ENCODE measurements around the gene S100A16. TPM values are rescaled to one million over a fixed set of nuclear protein-coding genes. Genes with fewer than 3 reads are reported as not detected.

The S100A16 gene
- total RNA-seq, 1 experiment from 2014 or later: 196 TPM

DNA sequence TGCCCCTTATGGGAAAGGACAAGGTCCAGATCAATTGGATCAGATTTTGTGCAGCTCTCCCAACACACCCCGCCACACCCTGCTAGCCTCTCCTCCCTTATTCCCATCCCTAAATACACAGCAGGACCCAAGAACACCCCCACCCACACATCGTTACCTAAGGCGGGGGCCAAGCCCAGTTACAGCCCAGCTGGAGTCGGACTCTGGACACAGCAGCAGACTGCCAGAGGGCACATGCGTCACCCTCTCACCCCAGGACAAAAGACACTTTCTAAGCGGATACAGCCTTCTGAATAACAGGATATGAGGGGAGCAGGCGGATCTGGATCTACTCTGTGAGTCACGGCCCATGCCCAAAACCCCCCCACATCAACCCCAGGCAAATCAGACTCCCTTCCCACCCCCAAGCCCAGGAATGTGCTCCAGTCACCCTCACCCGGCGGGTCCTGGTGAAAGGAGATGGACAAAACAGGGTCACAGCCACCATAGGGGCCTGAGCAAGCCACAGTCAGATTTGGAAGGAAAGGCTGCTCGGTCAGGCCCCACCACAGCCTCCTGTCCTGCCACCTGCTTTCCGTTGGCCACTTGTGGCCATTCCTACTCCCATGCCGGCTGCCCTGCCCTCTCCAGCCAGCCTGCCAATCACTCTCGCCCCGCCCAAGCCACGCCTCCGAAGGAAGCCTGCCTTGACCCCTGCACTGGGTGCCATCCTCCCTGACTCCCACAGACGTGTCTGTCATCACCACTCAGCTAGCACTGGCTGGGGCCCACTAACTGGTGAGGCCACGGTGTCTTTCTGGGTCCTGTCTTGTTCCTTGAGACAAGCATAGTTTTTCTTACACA lies 4.0 kb downstream of the S100A16 start:
- CTCF ChIA-PET: no interaction called here
- peak; percentile 90 for DNase-seq (ENCODE audit: low read depth, low spot score)
- TF ChIP-seq SP1 (IDR thresholded peaks at IDR 0.05; ENCODE audit: low read depth) (no peak), YY1 (IDR thresholded peaks at IDR 0.05; ENCODE audit: extremely low read depth, insufficient replicate concordance, low read depth, low read length) (peak; percentile 5), POLR2A (IDR thresholded peaks at IDR 0.05; ENCODE audit: borderline replicate concordance, extremely low read depth, insufficient read depth, insufficient read length) (peak; percentile 34), TCF7L2 (IDR thresholded peaks at IDR 0.05; ENCODE audit: borderline replicate concordance, extremely low read depth, insufficient read depth, insufficient read length) (peak; percentile 43), POLR2AphosphoS5 (IDR thresholded peaks at IDR 0.05; ENCODE audit: low read depth, low read length) (peak; percentile 83), FOSL1 (IDR thresholded peaks at IDR 0.05; ENCODE audit: low read depth) (no peak)
- TF ChIP-seq, protein P1, sequence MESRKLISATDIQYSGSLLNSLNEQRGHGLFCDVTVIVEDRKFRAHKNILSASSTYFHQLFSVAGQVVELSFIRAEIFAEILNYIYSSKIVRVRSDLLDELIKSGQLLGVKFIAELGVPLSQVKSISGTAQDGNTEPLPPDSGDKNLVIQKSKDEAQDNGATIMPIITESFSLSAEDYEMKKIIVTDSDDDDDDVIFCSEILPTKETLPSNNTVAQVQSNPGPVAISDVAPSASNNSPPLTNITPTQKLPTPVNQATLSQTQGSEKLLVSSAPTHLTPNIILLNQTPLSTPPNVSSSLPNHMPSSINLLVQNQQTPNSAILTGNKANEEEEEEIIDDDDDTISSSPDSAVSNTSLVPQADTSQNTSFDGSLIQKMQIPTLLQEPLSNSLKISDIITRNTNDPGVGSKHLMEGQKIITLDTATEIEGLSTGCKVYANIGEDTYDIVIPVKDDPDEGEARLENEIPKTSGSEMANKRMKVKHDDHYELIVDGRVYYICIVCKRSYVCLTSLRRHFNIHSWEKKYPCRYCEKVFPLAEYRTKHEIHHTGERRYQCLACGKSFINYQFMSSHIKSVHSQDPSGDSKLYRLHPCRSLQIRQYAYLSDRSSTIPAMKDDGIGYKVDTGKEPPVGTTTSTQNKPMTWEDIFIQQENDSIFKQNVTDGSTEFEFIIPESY (IDR thresholded peaks at IDR 0.05; ENCODE audit: extremely low read depth, insufficient replicate concordance, low read length): peak; percentile 48
- RAD21 ChIA-PET (ENCODE audit: low non-redundant PET in 1 of 2, low total read pairs in 2 of 2, uncharacterized antibody in 2 of 2, unreplicated experiment in 2 of 2): interaction anchor here in 1 of 2 experiments (1.1 kb wide), 1 partner anchor 74 kb away, joined by 3 read pairs; no protein-coding TSS in a partner anchor
- no TSS peak for BruUV-seq (replicated peaks)
- peak overlapping the region; percentile 51 to 59 for H3K4me3 ChIP-seq (replicated peaks in 1 of 2; ENCODE audit: low read depth in 1 of 2, low read length in 2 of 2)
- H3K27ac ChIP-seq (ENCODE audit: low read depth, low read length): peak overlapping the region; percentile 72
- H3K36me3 ChIP-seq (ENCODE audit: control insufficient read depth in 1 of 2, insufficient read depth in 2 of 2, low read length in 2 of 2): peaks cover 3 to 17% of the 10 kb centered on the region in 2 experiments; a peak in 3 of 4 replicates
- no peak overlapping the region for H2AFZ ChIP-seq (ENCODE audit: low read depth, low read length, poor library complexity, severe bottlenecking)
- intact Hi-C loops (cut with micrococcal nuclease): no loop called here
- peaks cover 63% of the 10 kb centered on the region for H3K79me2 ChIP-seq (ENCODE audit: insufficient read depth, low read length)
- ATAC-seq: peak; percentile 70
- H3K9me3 ChIP-seq (ENCODE audit: control insufficient read depth in 1 of 2, insufficient read depth in 1 of 2, low read depth in 1 of 2, low read length in 2 of 2): no peaks in the 10 kb centered on the region
- H3K9me2 ChIP-seq (ENCODE audit: insufficient read depth): no peaks in the 10 kb centered on the region
- POLR2A ChIA-PET: interaction anchor here (0.6 to 9.1 kb wide), 7 partner anchors 9 to 75 kb away, joined by 3 to 61 read pairs (median 5); partner anchors contain the start of genes CHTOP, S100A13 and S100A6
- no peaks in the 10 kb centered on the region for H3K27me3 ChIP-seq (ENCODE audit: insufficient read depth, low read length)
- peak overlapping the region; percentile 88 for H3K4me2 ChIP-seq (ENCODE audit: low read length)
- H4K20me1 ChIP-seq (ENCODE audit: insufficient read depth): no peaks in the 10 kb centered on the region
- peak overlapping the region; percentile 73 for H3K9ac ChIP-seq (ENCODE audit: low read length)
- peaks cover 41 to 64% of the 10 kb centered on the region in 2 experiments for H3K4me1 ChIP-seq (ENCODE audit: control insufficient read depth in 1 of 2, insufficient read depth in 2 of 2, low read length in 2 of 2)

Data from HCT116 (cell line).